Activated T-helper 17 cell treated with anti-CD3 and anti-CD28 coated beads, Interleukin-2, amount 50 U/mL, for 72 hours (primary cell): Measurements from ENCODE around the gene GRIK1. TPM values are rescaled to one million over a fixed set of nuclear protein-coding genes. Genes with fewer than 3 reads are reported as not detected.
"Not testable (repeated sequence)": the region's sequence is repeated elsewhere in the genome, so short reads cannot be mapped to it uniquely, and the experiment has no call there.

Source experiments
- ATAC-seq: fragments of 150-1000 bp; cut with Tn5 transposase; replicated peaks from 2 replicates; pipeline ENCODE4 v1.10.0; 2021; ENCODE audit warnings: mild to moderate bottlenecking, moderate library complexity
- H3K27ac Mint-ChIP-seq: one replicate; pipeline ENCODE4 v1.8.0; 2022; ENCODE audit warnings: mixed read lengths
- H3K27me3 Mint-ChIP-seq: one replicate; pipeline ENCODE4 v1.8.0; 2022; ENCODE audit warnings: mixed read lengths
- H3K36me3 Mint-ChIP-seq: one replicate; pipeline ENCODE4 v1.8.0; 2022; ENCODE audit warnings: low read depth, mild to moderate bottlenecking, mixed read lengths
- H3K4me1 Mint-ChIP-seq: one replicate; pipeline ENCODE4 v1.8.0; 2022; ENCODE audit warnings: mixed read lengths
- H3K4me3 Mint-ChIP-seq: one replicate; pipeline ENCODE4 v1.8.0; 2022; ENCODE audit warnings: mild to moderate bottlenecking, mixed read lengths
- H3K9me3 Mint-ChIP-seq: one replicate; pipeline ENCODE4 v1.8.0; 2022; ENCODE audit warnings: mixed read lengths
- total RNA-seq, 2 donors: library from RNA; stranded (reverse); gene quantifications; one replicate each; pipeline ENCODE4 v1.2.3, GENCODE V29; 2022

The GRIK1 gene
- total RNA-seq = not detected

- Mint-ChIP-seq H3K9me3 (peaks cover 12% of the 10 kb centered on the region), H3K27me3 (peaks cover 36% of the 10 kb centered on the region), H3K27ac (no peak within 1 kb of the TSS), H3K4me3 (peak within 1 kb of the TSS; percentile 13), H3K36me3 (no peaks in the 10 kb centered on the region), H3K4me1 (peaks cover 4% of the 10 kb centered on the region)
- no peak for ATAC-seq
Measured at GRCh38 chr21:29939924-29940275, at the start of gene GRIK1. TSS of gene GRIK1 (minus strand) at chr21:29939996.

- no peak for ATAC-seq
- no peaks in the 10 kb centered on the region for H3K36me3 Mint-ChIP-seq
- peaks cover 4% of the 10 kb centered on the region for H3K9me3 Mint-ChIP-seq
- H3K4me3 Mint-ChIP-seq = no peak overlapping the region
- H3K27ac Mint-ChIP-seq = no peak overlapping the region
- no peaks in the 10 kb centered on the region for H3K4me1 Mint-ChIP-seq
- H3K27me3 Mint-ChIP-seq = no peaks in the 10 kb centered on the region
Measured at GRCh38 chr21:29987762-29988161, 48.0 kb upstream of the GRIK1 start.

GRCh38 chr21:29985866-29986265 is 46.1 kb upstream of the GRIK1 start:
- no peaks in the 10 kb centered on the region for H3K4me1 Mint-ChIP-seq
- no peak overlapping the region for H3K27ac Mint-ChIP-seq
- ATAC-seq = no peak
- no peak overlapping the region for H3K4me3 Mint-ChIP-seq
- H3K9me3 Mint-ChIP-seq = peaks cover 4% of the 10 kb centered on the region
- H3K27me3 Mint-ChIP-seq = no peaks in the 10 kb centered on the region
- no peaks in the 10 kb centered on the region for H3K36me3 Mint-ChIP-seq

GRCh38 chr21:29979043-29979442 is 39.2 kb upstream of the GRIK1 start:
- Mint-ChIP-seq H3K4me3 (no peak overlapping the region), H3K27ac (no peak overlapping the region), H3K9me3 (no peaks in the 10 kb centered on the region), H3K27me3 (no peaks in the 10 kb centered on the region), H3K4me1 (no peaks in the 10 kb centered on the region), H3K36me3 (no peaks in the 10 kb centered on the region)
- no peak for ATAC-seq

GRCh38 chr21:29975776-29976175 is 36.0 kb upstream of the GRIK1 start:
- ATAC-seq = no peak
- Mint-ChIP-seq H3K27me3 (no peaks in the 10 kb centered on the region), H3K9me3 (no peaks in the 10 kb centered on the region), H3K27ac (no peak overlapping the region), H3K36me3 (no peaks in the 10 kb centered on the region), H3K4me3 (no peak overlapping the region), H3K4me1 (no peaks in the 10 kb centered on the region)

GRCh38 chr21:29973258-29973657 is 33.5 kb upstream of the GRIK1 start:
- Mint-ChIP-seq H3K36me3 (no peaks in the 10 kb centered on the region), H3K27me3 (no peaks in the 10 kb centered on the region), H3K4me3 (no peak overlapping the region), H3K27ac (no peak overlapping the region), H3K4me1 (no peaks in the 10 kb centered on the region), H3K9me3 (no peaks in the 10 kb centered on the region)
- ATAC-seq = no peak

- ATAC-seq = no peak
- no peak overlapping the region for H3K4me3 Mint-ChIP-seq
- no peak overlapping the region for H3K27ac Mint-ChIP-seq
- no peaks in the 10 kb centered on the region for H3K27me3 Mint-ChIP-seq
- H3K9me3 Mint-ChIP-seq = peaks cover 4% of the 10 kb centered on the region
- H3K36me3 Mint-ChIP-seq = no peaks in the 10 kb centered on the region
- no peaks in the 10 kb centered on the region for H3K4me1 Mint-ChIP-seq
Measured at GRCh38 chr21:29961291-29962027, 21.7 kb upstream of the GRIK1 start.

- Mint-ChIP-seq H3K36me3 (no peaks in the 10 kb centered on the region), H3K4me3 (no peak overlapping the region), H3K27ac (no peak overlapping the region), H3K9me3 (peaks cover 4% of the 10 kb centered on the region), H3K4me1 (no peaks in the 10 kb centered on the region), H3K27me3 (no peaks in the 10 kb centered on the region)
- no peak for ATAC-seq
Measured at GRCh38 chr21:29958551-29958950, 18.8 kb upstream of the GRIK1 start.

- not testable (repeated sequence) for H3K9me3 Mint-ChIP-seq, H3K27me3 Mint-ChIP-seq, H3K4me1 Mint-ChIP-seq, H3K36me3 Mint-ChIP-seq, ATAC-seq, H3K27ac Mint-ChIP-seq, H3K4me3 Mint-ChIP-seq
Measured at GRCh38 chr21:29958035-29958434, 18.2 kb upstream of the GRIK1 start.

- Mint-ChIP-seq H3K36me3 (no peaks in the 10 kb centered on the region), H3K27ac (no peak overlapping the region), H3K9me3 (peaks cover 4% of the 10 kb centered on the region), H3K4me3 (no peak overlapping the region), H3K27me3 (no peaks in the 10 kb centered on the region), H3K4me1 (no peaks in the 10 kb centered on the region)
- ATAC-seq = no peak
Measured at GRCh38 chr21:29953690-29954089, 13.9 kb upstream of the GRIK1 start.

GRCh38 chr21:29953072-29953471 is 13.3 kb upstream of the GRIK1 start:
- Mint-ChIP-seq H3K27ac (no peak overlapping the region), H3K36me3 (no peaks in the 10 kb centered on the region), H3K27me3 (no peaks in the 10 kb centered on the region), H3K4me1 (no peaks in the 10 kb centered on the region), H3K4me3 (no peak overlapping the region), H3K9me3 (peaks cover 2% of the 10 kb centered on the region)
- ATAC-seq = no peak

GRCh38 chr21:29951911-29952310 is 12.1 kb upstream of the GRIK1 start:
- H3K4me1 Mint-ChIP-seq = no peaks in the 10 kb centered on the region
- H3K9me3 Mint-ChIP-seq = no peaks in the 10 kb centered on the region
- no peak overlapping the region for H3K27ac Mint-ChIP-seq
- no peak overlapping the region for H3K4me3 Mint-ChIP-seq
- no peaks in the 10 kb centered on the region for H3K36me3 Mint-ChIP-seq
- no peaks in the 10 kb centered on the region for H3K27me3 Mint-ChIP-seq
- ATAC-seq = no peak

GRCh38 chr21:29949991-29950390 is 10.2 kb upstream of the GRIK1 start:
- no peaks in the 10 kb centered on the region for H3K4me1 Mint-ChIP-seq
- no peak overlapping the region for H3K4me3 Mint-ChIP-seq
- no peaks in the 10 kb centered on the region for H3K36me3 Mint-ChIP-seq
- no peaks in the 10 kb centered on the region for H3K27me3 Mint-ChIP-seq
- no peak overlapping the region for H3K27ac Mint-ChIP-seq
- no peak for ATAC-seq
- H3K9me3 Mint-ChIP-seq = no peaks in the 10 kb centered on the region

GRCh38 chr21:29947119-29947518 is 7.3 kb upstream of the GRIK1 start:
- H3K27ac Mint-ChIP-seq = no peak overlapping the region
- H3K36me3 Mint-ChIP-seq = no peaks in the 10 kb centered on the region
- no peak overlapping the region for H3K4me3 Mint-ChIP-seq
- H3K9me3 Mint-ChIP-seq = peaks cover 5% of the 10 kb centered on the region
- H3K4me1 Mint-ChIP-seq = no peaks in the 10 kb centered on the region
- no peak for ATAC-seq
- peaks cover 8% of the 10 kb centered on the region for H3K27me3 Mint-ChIP-seq

- H3K4me3 Mint-ChIP-seq = no peak overlapping the region
- no peak for ATAC-seq
- H3K27me3 Mint-ChIP-seq = peaks cover 26% of the 10 kb centered on the region
- H3K4me1 Mint-ChIP-seq = peaks cover 4% of the 10 kb centered on the region
- H3K9me3 Mint-ChIP-seq = peaks cover 12% of the 10 kb centered on the region
- H3K36me3 Mint-ChIP-seq = no peaks in the 10 kb centered on the region
- no peak overlapping the region for H3K27ac Mint-ChIP-seq
Measured at GRCh38 chr21:29943885-29944284, 4.1 kb upstream of the GRIK1 start.

GRCh38 chr21:29942034-29942433 is 2.2 kb upstream of the GRIK1 start:
- ATAC-seq = no peak
- Mint-ChIP-seq H3K9me3 (peaks cover 12% of the 10 kb centered on the region), H3K27me3 (peaks cover 36% of the 10 kb centered on the region), H3K36me3 (no peaks in the 10 kb centered on the region), H3K27ac (no peak overlapping the region), H3K4me1 (peaks cover 4% of the 10 kb centered on the region), H3K4me3 (no peak overlapping the region)
